DND-41 (cell line): ENCODE data around the gene ACO1.

Experiments
- CTCF ChIP-seq: IDR thresholded peaks from 2 replicates; pipeline ENCODE4 v1.5.1; 2012; ENCODE audit warnings: borderline replicate concordance, low read length, moderate library complexity, mild to moderate bottlenecking; ENCODE audit not compliant: poor library complexity, severe bottlenecking; ENCODE audit errors: extremely low read depth
- EZH2 ChIP-seq: IDR thresholded peaks from 3 replicates; pipeline ENCODE4 v1.6.1; 2012; ENCODE audit warnings: borderline replicate concordance, low read depth, mild to moderate bottlenecking, moderate library complexity, low read length, inconsistent platforms; ENCODE audit not compliant: severe bottlenecking

DNA sequence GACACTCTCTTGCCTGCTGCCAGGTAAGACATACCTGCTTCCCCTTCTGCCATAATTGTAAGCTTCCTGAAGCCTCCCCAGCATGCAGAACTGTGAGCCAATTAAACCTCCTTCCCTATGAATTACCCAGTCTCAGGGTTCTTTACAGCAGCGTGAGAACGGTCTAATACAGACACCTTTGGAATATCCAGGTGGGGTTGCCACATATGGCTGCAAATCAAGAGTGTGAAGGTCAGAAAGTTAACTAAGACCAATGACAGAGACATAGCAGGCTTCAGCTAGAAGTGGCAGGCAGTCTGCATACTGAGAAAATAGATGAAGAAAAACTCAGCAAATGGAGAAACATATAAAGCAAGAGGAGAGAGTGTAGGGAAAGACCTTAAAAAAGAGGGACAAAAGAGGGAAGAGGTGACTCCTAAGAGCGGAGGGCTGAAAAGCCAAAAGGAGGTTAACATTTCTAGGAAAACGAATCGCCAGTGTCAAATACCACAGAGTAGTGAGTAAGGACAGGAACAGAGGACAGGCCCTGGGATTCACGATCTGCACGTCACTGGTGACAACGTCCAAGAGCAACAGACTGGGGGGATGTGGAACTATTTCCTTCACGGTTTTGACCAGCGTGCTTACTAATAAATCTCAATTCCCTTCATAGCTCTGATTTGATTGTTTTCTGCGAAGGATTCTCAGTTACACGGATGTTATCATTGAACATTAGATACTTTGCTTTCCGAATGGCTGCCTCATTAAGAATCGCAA is 1.7 kb upstream of the ACO1 start:
- TF ChIP-seq CTCF: no peak
- TF ChIP-seq EZH2: no peak
